Glutamatergic neuron (in vitro differentiated cells): ENCODE results near the gene BCAS4. TPM values are rescaled to one million over a fixed set of nuclear protein-coding genes. Genes with fewer than 3 reads are reported as not detected.
"Not testable (repeated sequence)": the region's sequence is repeated elsewhere in the genome, so short reads cannot be mapped to it uniquely, and the experiment has no call there.

Experiments used
- DNase-seq: peaks from one replicate; pipeline ENCODE4 v3.0.0; 2022
- H3K27ac Mint-ChIP-seq: one replicate; pipeline ENCODE4 v1.8.0; 2020; ENCODE audit warnings: mild to moderate bottlenecking, mixed read lengths, inconsistent platforms; ENCODE audit not compliant: unreplicated experiment
- H3K27me3 Mint-ChIP-seq: one replicate; pipeline ENCODE4 v1.8.0; 2020; ENCODE audit warnings: mild to moderate bottlenecking, moderate library complexity, mixed read lengths, inconsistent platforms; ENCODE audit not compliant: unreplicated experiment
- H3K36me3 Mint-ChIP-seq: one replicate; pipeline ENCODE4 v1.8.0; 2020; ENCODE audit warnings: mild to moderate bottlenecking, mixed read lengths, inconsistent platforms; ENCODE audit not compliant: unreplicated experiment
- H3K4me1 Mint-ChIP-seq: one replicate; pipeline ENCODE4 v1.8.0; 2020; ENCODE audit warnings: mild to moderate bottlenecking, low read depth, mixed read lengths, inconsistent platforms; ENCODE audit not compliant: unreplicated experiment
- H3K4me3 Mint-ChIP-seq: one replicate; pipeline ENCODE4 v1.8.0; 2020; ENCODE audit warnings: mild to moderate bottlenecking, mixed read lengths, inconsistent platforms; ENCODE audit not compliant: unreplicated experiment
- H3K9me3 Mint-ChIP-seq: one replicate; pipeline ENCODE4 v1.8.0; 2020; ENCODE audit warnings: mild to moderate bottlenecking, moderate library complexity, mixed read lengths, inconsistent platforms; ENCODE audit not compliant: unreplicated experiment
- total RNA-seq: library from RNA; stranded (reverse); fragmentation: NEBNext Ultra II Directional; extraction: Animal tissue kit (Norgen Biotek cat#: 25700); gene quantifications from one replicate; pipeline ENCODE4 v1.2.1, GENCODE V29; 2021; ENCODE audit not compliant: unreplicated experiment
- TF ChIP-seq, protein P1 (sequence below): fragments of 200-600 bp; sonication (generic); IDR thresholded peaks from one replicate; pipeline ENCODE4 v1.5.0; 2021; ENCODE audit not compliant: partially characterized antibody, unreplicated experiment

BCAS4 gene
- total RNA-seq, 1 donor from 2014 or later, result 5.5 TPM

DNA sequence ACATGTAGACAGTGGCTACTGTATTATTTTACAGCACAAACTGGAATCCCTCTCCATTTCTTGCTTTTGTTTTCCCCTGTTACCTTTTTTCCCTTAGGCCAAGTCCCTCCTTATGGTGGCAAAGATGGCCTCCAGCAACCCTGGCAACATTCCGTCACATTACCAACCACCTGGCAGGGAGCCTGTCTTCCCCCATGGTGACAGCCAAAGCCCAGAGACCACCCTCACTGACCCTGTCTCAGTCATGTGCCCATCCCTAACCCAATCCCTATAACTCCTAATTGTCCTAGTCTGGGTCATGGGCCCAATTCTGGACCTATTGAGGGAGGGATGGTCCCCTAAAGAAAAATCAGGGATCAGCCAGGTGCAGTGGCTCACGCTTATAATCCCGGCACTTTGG, 35.9 kb upstream of the BCAS4 start:
- Mint-ChIP-seq H3K4me3 (no peak overlapping the region), H3K9me3 (peaks cover 2% of the 10 kb centered on the region), H3K4me1 (no peaks in the 10 kb centered on the region), H3K36me3 (no peaks in the 10 kb centered on the region), H3K27me3 (no peaks in the 10 kb centered on the region), H3K27ac (no peak overlapping the region)
- DNase-seq, result no peak
- TF ChIP-seq, protein P1, sequence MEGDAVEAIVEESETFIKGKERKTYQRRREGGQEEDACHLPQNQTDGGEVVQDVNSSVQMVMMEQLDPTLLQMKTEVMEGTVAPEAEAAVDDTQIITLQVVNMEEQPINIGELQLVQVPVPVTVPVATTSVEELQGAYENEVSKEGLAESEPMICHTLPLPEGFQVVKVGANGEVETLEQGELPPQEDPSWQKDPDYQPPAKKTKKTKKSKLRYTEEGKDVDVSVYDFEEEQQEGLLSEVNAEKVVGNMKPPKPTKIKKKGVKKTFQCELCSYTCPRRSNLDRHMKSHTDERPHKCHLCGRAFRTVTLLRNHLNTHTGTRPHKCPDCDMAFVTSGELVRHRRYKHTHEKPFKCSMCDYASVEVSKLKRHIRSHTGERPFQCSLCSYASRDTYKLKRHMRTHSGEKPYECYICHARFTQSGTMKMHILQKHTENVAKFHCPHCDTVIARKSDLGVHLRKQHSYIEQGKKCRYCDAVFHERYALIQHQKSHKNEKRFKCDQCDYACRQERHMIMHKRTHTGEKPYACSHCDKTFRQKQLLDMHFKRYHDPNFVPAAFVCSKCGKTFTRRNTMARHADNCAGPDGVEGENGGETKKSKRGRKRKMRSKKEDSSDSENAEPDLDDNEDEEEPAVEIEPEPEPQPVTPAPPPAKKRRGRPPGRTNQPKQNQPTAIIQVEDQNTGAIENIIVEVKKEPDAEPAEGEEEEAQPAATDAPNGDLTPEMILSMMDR, result no peak

DNA sequence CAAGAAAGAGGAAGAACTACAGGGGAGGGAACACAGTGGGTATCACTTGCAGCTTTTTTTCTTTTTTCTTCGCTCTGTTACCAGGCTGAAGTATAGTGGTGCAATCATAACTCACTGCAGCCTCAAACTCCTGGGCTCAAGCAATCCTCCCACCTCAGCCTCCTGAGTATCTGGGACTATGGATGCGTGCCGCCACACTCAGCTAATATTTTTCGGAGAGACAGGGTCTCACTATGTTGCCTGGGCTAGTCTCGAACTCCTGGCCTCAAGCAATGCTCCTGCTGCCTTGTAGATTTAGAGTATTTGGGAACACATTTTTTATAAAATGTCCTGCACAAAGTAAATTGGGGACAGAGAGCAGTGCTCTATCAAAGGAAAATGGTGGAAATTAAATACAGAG, 35.2 kb upstream of the BCAS4 start:
- H3K36me3 Mint-ChIP-seq, result no peaks in the 10 kb centered on the region
- no peaks in the 10 kb centered on the region for H3K4me1 Mint-ChIP-seq
- TF ChIP-seq, protein P1, result no peak
- no peak overlapping the region for H3K27ac Mint-ChIP-seq
- no peak overlapping the region for H3K4me3 Mint-ChIP-seq
- H3K27me3 Mint-ChIP-seq, result no peaks in the 10 kb centered on the region
- peaks cover 2% of the 10 kb centered on the region for H3K9me3 Mint-ChIP-seq
- DNase-seq, result no peak

DNA sequence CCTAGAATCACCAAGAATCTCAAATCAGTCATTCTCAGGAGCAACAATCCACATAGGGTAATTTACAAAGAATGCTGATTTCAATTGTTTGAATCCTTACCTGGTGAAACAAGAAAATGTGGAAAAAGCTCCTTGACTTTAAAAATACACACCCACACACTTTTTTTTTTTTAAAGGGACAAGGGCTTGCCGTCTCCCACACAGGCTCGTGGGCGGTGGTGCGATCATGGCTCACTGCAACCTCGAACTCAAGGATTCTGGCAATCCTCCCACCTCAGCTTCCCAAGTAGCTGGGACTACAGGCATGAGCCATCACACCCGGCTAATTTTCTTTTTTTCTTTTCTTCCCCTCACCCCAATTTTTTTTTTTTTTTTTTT, 32.8 kb upstream of the BCAS4 start:
- peaks cover 3% of the 10 kb centered on the region for H3K4me1 Mint-ChIP-seq
- H3K27ac Mint-ChIP-seq, result no peak overlapping the region
- no peaks in the 10 kb centered on the region for H3K36me3 Mint-ChIP-seq

DNA sequence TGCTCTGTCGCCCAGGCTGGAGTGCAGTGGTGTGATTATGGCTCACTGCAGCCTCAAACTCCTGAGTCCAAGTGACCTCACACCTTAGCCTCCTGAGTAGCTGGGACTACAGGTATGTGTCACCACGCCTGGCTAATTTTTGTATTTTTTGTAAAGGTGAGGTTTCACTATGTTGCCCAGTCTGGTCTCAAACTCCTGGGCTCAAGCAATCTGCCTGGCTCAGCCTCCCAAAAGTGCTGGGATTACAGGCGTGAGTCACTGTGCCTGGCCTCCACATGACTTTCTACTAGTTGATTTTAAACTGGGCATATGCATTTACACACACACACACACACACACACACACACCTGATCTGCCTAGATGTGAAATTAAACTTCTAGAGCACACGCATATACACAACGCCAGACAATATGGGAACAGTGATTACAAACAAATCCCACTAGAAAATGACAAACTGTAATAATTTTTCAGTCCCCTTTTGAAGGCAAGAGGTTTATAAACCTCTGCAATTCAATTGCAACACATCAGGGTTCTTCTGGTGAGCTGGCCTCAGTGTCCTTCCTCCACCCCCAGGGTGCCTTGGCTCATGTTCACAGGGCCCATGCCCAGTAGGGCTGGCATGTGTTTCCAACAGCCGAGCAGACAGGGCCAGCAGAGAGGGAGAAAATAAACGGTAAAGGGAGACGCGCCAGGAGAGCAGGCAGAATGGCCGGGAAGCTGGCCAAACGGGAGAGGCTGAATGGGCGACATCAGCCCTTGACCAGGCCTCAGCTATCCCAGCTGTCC, 32.2 kb upstream of the BCAS4 start:
- Mint-ChIP-seq H3K27ac (no peak overlapping the region), H3K9me3 (peaks cover 6% of the 10 kb centered on the region), H3K4me3 (no peak overlapping the region), H3K4me1 (peaks cover 9% of the 10 kb centered on the region), H3K27me3 (no peaks in the 10 kb centered on the region), H3K36me3 (no peaks in the 10 kb centered on the region)
- DNase-seq, result no peak
- TF ChIP-seq, protein P1, result no peak

More for the DNA sequence above, 32.8 kb upstream of the BCAS4 start:
- peaks cover 4% of the 10 kb centered on the region for H3K9me3 Mint-ChIP-seq
- TF ChIP-seq, protein P1, result no peak
- H3K4me3 Mint-ChIP-seq, result no peak overlapping the region
- no peak for DNase-seq
- no peaks in the 10 kb centered on the region for H3K27me3 Mint-ChIP-seq

DNA sequence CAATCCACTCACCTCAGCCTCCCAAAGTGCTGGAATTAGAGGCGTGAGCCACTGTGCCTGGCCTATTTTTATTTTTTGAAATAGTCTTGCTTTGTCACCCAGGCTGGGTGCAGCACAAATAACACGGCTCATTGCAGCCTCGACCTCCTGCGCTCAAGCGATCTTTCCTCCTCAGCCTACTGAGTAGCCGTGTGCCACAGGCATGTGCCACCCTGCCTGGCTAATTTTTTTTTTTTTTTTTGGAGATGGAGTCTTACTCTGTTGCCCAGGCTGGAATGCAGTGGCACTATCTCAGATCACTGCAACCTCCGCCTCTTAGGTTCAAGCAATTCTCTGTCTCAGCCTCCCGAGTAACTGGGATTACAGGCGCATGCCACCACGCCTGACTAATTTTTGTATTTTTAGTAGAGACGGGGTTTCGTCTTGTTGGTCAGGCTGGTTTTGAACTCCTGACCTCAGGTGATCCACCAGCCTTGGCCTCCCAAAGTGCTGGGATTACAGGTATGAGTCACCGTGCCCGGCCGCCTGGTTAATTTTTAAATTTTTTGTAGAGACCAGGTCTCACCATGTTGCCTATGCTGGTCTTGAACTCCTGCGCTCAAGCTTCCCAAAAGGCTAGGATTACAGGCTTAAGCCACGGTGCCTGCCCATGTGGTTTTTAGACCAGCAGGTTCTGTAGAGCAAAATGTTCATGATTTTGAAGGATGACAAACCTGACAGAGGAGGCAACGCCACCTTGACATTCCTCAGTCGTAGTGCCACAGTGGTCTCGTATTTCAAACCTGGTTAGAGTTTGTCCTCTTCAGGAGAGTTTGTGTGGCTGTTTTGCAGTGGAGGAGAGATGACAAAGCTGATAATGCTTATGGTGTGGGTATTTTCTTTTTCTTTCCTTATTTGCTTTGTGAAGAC, 31.1 kb upstream of the BCAS4 start:
- H3K4me3 Mint-ChIP-seq, H3K27ac Mint-ChIP-seq, H3K9me3 Mint-ChIP-seq, H3K27me3 Mint-ChIP-seq, DNase-seq, H3K36me3 Mint-ChIP-seq: not testable (repeated sequence)
- H3K4me1 Mint-ChIP-seq, result peaks cover 10% of the 10 kb centered on the region

DNA sequence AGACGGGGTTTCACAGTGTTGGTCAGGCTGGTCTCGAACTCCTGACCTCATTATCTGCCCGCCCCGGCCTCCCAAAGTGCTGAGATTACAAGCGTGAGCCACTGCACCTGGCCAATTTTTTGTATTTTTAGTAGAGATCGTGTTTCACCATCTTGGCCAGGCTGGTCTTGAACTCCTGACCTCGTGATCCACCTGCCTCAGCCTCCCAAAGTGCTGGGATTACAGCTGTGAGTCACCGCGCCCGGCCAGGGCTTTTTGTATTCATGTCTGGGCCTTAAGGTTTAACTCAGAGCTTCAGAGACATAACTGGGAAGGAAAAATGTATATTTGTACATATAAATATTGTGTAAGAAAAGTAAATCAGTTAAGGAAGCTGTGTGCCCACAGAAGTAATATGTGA, 29.6 kb upstream of the BCAS4 start:
- peaks cover 10% of the 10 kb centered on the region for H3K4me1 Mint-ChIP-seq
- not testable (repeated sequence) for H3K36me3 Mint-ChIP-seq, DNase-seq, H3K27ac Mint-ChIP-seq, H3K4me3 Mint-ChIP-seq, H3K27me3 Mint-ChIP-seq, H3K9me3 Mint-ChIP-seq
